Activated naive CD4-positive, alpha-beta T cell treated with anti-CD3 and anti-CD28 coated beads, Interleukin-2, amount 50 U/mL, for 16 hours (primary cell): Measurements from ENCODE around the gene PCDHA4.

Source experiments
- DNase-seq: peaks from one replicate; pipeline ENCODE4 v3.0.0-alpha.2; 2020

The PCDHA4 gene

DNA sequence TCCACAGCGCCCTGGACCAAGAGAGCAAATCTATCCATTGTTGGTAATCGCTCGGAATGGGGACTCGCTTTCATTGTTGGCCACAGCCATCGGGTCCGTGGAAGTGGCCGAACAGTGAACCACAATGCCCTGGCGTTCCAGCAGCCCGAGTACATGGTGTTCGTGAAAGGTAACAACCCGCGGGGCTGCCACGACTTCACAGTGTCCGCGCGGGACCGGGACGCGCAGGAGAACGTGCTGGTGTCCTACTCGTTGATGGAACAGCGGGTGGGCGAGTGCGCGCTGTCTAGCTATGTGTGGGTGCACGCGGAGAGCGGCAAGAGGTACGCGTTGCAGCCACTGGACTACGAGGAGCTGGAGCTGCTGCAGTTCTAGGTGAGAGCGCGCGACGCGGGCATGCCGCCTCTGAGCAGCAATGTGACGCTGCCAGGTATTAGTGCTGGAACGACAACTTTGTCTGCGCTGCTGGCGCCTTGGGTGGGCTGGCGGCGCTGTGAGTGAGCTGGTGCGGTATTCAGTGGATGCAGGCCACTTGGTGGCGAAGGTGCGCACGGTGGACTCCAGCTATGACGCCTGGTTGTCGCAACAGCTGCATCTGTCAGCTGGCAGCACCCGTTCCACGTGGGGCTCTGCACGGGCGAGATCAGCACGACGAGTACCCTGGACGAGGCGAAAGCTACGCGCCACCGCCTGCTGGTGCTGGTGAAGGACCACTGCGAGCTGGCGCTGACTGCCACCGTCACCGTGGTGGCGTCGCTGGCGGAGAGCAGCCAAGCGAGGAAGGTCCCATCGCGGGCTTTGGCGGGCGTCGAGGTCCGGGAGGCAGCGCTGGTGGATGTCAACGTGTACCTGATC, 55.8 kb downstream of the PCDHA4 start:
- no peak for DNase-seq
